GM10847 (cell line): ENCODE results near the gene CELF5.

ENCODE experiments used
- POLR2A ChIP-seq: IDR thresholded peaks from 2 replicates; pipeline ENCODE4 v1.6.1; 2011; ENCODE audit not compliant: insufficient read length; ENCODE audit errors: extremely low read depth

The CELF5 gene

GRCh38 chr19:3245050-3245449, 20.6 kb downstream of the CELF5 start:
- no peak for TF ChIP-seq POLR2A

- no peak for TF ChIP-seq POLR2A
Measured at GRCh38 chr19:3248728-3249326, 24.4 kb downstream of the CELF5 start.

GRCh38 chr19:3249408-3249807, 24.9 kb downstream of the CELF5 start:
- TF ChIP-seq POLR2A, result no peak

GRCh38 chr19:3250675-3251074, 26.2 kb downstream of the CELF5 start:
- no peak for TF ChIP-seq POLR2A

GRCh38 chr19:3251229-3251628, 26.8 kb downstream of the CELF5 start:
- TF ChIP-seq POLR2A, result no peak

GRCh38 chr19:3252650-3253049, 28.2 kb downstream of the CELF5 start:
- TF ChIP-seq POLR2A, result no peak

GRCh38 chr19:3253270-3253669, 28.8 kb downstream of the CELF5 start:
- TF ChIP-seq POLR2A, result no peak

- no peak for TF ChIP-seq POLR2A
Measured at GRCh38 chr19:3254520-3254919, 30.1 kb downstream of the CELF5 start.

- TF ChIP-seq POLR2A, result no peak
Measured at GRCh38 chr19:3257071-3257470, 32.6 kb downstream of the CELF5 start.

- TF ChIP-seq POLR2A, result no peak
Measured at GRCh38 chr19:3262362-3262761, 37.9 kb downstream of the CELF5 start.

GRCh38 chr19:3263866-3264265, 39.4 kb downstream of the CELF5 start:
- TF ChIP-seq POLR2A, result no peak

- TF ChIP-seq POLR2A, result no peak
Measured at GRCh38 chr19:3265432-3265831, 41.0 kb downstream of the CELF5 start.

- no peak for TF ChIP-seq POLR2A
Measured at GRCh38 chr19:3266092-3266693, 41.7 kb downstream of the CELF5 start.

GRCh38 chr19:3266792-3267514, 42.5 kb downstream of the CELF5 start:
- TF ChIP-seq POLR2A, result no peak

- TF ChIP-seq POLR2A, result no peak
Measured at GRCh38 chr19:3268326-3268725, 43.9 kb downstream of the CELF5 start.

- TF ChIP-seq POLR2A, result no peak
Measured at GRCh38 chr19:3268763-3269162, 44.3 kb downstream of the CELF5 start.
